ENCODE data around the gene SPATA20. TPM values are rescaled to one million over a fixed set of nuclear protein-coding genes. Genes with fewer than 3 reads are reported as not detected.

Gene SPATA20
- total and polyA plus RNA-seq, 2 donors = 8.0 to 12.4 TPM

GRCh38 chr17:50604513-50604912 lies 57.5 kb downstream of the SPATA20 start:
- Histone ChIP-seq H3K4me1 (ENCODE audit: control insufficient read depth in 2 of 2, insufficient read depth in 2 of 2, low read length in 2 of 2) (peaks cover 0 to 21% of the 10 kb centered on the region in 2 donors), H3K27me3 (ENCODE audit: control insufficient read depth in 2 of 2, insufficient read depth in 1 of 2, low read length in 1 of 2) (peaks cover 0 to 40% of the 10 kb centered on the region in 2 donors), H3K36me3 (ENCODE audit: control insufficient read depth in 2 of 2, insufficient read depth in 2 of 2, low read length in 1 of 2) (no peaks in the 10 kb centered on the region), H3K9me3 (ENCODE audit: control insufficient read depth in 2 of 2, insufficient read depth in 1 of 2, low read length in 1 of 2) (no peaks in the 10 kb centered on the region), H3K27ac (ENCODE audit: low read depth in 1 of 2, low read length in 1 of 2) (no peak overlapping the region), H3K4me3 (ENCODE audit: low read length in 2 of 2) (no peak overlapping the region)
- WGBS = 34% methylated on average over 13 of the region's 13 CpGs
- DNase-seq (ENCODE audit: low read depth in 6 of 9, low spot score in 9 of 9) = peak in 1 of 9 donors; percentile 18

GRCh38 chr17:50605429-50605828 lies 58.5 kb downstream of the SPATA20 start:
- peaks cover 0 to 23% of the 10 kb centered on the region in 2 donors for H3K4me1 ChIP-seq (ENCODE audit: control insufficient read depth in 2 of 2, insufficient read depth in 2 of 2, low read length in 2 of 2)
- no peak overlapping the region for H3K27ac ChIP-seq (ENCODE audit: low read depth in 1 of 2, low read length in 1 of 2)
- DNase-seq (ENCODE audit: low read depth in 6 of 9, low spot score in 9 of 9) = no peak
- H3K36me3 ChIP-seq (ENCODE audit: control insufficient read depth in 2 of 2, insufficient read depth in 2 of 2, low read length in 1 of 2) = no peaks in the 10 kb centered on the region
- 81% methylated on average over 10 of the region's 10 CpGs for WGBS
- H3K9me3 ChIP-seq (ENCODE audit: control insufficient read depth in 2 of 2, insufficient read depth in 1 of 2, low read length in 1 of 2) = no peaks in the 10 kb centered on the region
- H3K4me3 ChIP-seq (ENCODE audit: low read length in 2 of 2) = no peak overlapping the region
- peaks cover 0 to 42% of the 10 kb centered on the region in 2 donors for H3K27me3 ChIP-seq (ENCODE audit: control insufficient read depth in 2 of 2, insufficient read depth in 1 of 2, low read length in 1 of 2)

Other genes with a start within 250 kb of the SPATA20 start
- gene XYLT2, start 201.0 kb upstream of the SPATA20 start, total RNA-seq = 16.2 TPM
- gene XYLT2, start 201.0 kb upstream of the SPATA20 start, polyA plus RNA-seq = 19.5 TPM
- gene MRPL27, start 174.0 kb upstream of the SPATA20 start, total RNA-seq = 69.2 TPM
- gene MRPL27, start 174.0 kb upstream of the SPATA20 start, polyA plus RNA-seq = 85.9 TPM
- gene EME1, start 173.9 kb upstream of the SPATA20 start, total RNA-seq = 7.7 TPM
- 1.4 TPM for gene EME1, start 173.9 kb upstream of the SPATA20 start, polyA plus RNA-seq
- gene LRRC59, start 149.7 kb upstream of the SPATA20 start, total RNA-seq = 38.7 TPM
- gene LRRC59, start 149.7 kb upstream of the SPATA20 start, polyA plus RNA-seq = 27.8 TPM
- 13.4 TPM for gene ACSF2, start 121.0 kb upstream of the SPATA20 start, total RNA-seq
- 41.6 TPM for gene ACSF2, start 121.0 kb upstream of the SPATA20 start, polyA plus RNA-seq
- 0.05 TPM for gene CHAD, start 78.3 kb upstream of the SPATA20 start, total RNA-seq
- 0.37 TPM for gene CHAD, start 78.3 kb upstream of the SPATA20 start, polyA plus RNA-seq
- gene RSAD1, start 68.3 kb upstream of the SPATA20 start, total RNA-seq = 18.7 TPM
- gene RSAD1, start 68.3 kb upstream of the SPATA20 start, polyA plus RNA-seq = 36.4 TPM
- gene MYCBPAP, start 38.7 kb upstream of the SPATA20 start, total RNA-seq = 1.2 TPM
- 1.5 TPM for gene MYCBPAP, start 38.7 kb upstream of the SPATA20 start, polyA plus RNA-seq
- 2.2 TPM for gene EPN3, start 14.4 kb upstream of the SPATA20 start, total RNA-seq
- gene EPN3, start 14.4 kb upstream of the SPATA20 start, polyA plus RNA-seq = 5.3 TPM
- 0.38 TPM for gene CACNA1G, start 13.5 kb downstream of the SPATA20 start, total RNA-seq
- 0.27 TPM for gene CACNA1G, start 13.5 kb downstream of the SPATA20 start, polyA plus RNA-seq
- gene ABCC3, start 87.7 kb downstream of the SPATA20 start, total RNA-seq = 1.8 TPM
- 3.7 TPM for gene ABCC3, start 87.7 kb downstream of the SPATA20 start, polyA plus RNA-seq
- 16.6 TPM for gene ANKRD40, start 160.7 kb downstream of the SPATA20 start, total RNA-seq
- 11.9 TPM for gene ANKRD40, start 160.7 kb downstream of the SPATA20 start, polyA plus RNA-seq
- gene LUC7L3, start 172.4 kb downstream of the SPATA20 start, total RNA-seq = 145 TPM
- 200 TPM for gene LUC7L3, start 172.4 kb downstream of the SPATA20 start, polyA plus RNA-seq
- not detected for gene ANKRD40CL, start 220.3 kb downstream of the SPATA20 start, total RNA-seq
- gene ANKRD40CL, start 220.3 kb downstream of the SPATA20 start, polyA plus RNA-seq = 0.05 TPM